Measurements from ENCODE around the gene RRM2.
A peak's percentile ranks its signal among the peaks of the same experiment; 100 is the strongest.

Gene RRM2

DNA sequence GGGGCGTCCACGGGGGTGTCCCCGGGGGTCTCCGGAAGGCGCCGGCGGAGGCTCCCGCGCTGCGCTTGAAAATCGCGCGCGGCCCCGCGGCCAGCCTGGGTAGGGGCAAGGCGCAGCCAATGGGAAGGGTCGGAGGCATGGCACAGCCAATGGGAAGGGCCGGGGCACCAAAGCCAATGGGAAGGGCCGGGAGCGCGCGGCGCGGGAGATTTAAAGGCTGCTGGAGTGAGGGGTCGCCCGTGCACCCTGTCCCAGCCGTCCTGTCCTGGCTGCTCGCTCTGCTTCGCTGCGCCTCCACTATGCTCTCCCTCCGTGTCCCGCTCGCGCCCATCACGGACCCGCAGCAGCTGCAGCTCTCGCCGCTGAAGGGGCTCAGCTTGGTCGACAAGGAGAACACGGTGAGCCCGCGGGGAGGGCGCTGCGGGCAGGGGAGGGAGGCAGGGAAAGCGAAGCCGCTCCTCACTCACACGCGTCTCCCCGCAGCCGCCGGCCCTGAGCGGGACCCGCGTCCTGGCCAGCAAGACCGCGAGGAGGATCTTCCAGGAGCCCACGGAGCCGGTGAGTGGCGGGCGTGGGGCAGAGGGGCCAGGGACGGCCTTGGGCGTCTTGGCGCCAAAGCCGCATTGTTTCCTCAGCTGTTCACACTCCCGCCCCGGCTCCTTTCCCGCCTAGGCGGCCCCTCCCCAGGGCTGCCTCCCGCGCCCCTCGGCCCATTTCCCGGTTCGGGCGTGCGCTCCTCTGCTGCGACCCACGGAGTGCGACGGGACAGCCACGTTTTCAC is at the start of gene RRM2:
Gene RRM2, plus strand, starts transcription at position 240 of the 781 bp plus-strand sequence. Its CDS starts 60 bp downstream, at position 300.
- DNase-seq: peak; percentile 83

- no peak for DNase-seq
Measured at GRCh38 chr2:10073706-10074105, 48.8 kb upstream of the RRM2 start.

DNA sequence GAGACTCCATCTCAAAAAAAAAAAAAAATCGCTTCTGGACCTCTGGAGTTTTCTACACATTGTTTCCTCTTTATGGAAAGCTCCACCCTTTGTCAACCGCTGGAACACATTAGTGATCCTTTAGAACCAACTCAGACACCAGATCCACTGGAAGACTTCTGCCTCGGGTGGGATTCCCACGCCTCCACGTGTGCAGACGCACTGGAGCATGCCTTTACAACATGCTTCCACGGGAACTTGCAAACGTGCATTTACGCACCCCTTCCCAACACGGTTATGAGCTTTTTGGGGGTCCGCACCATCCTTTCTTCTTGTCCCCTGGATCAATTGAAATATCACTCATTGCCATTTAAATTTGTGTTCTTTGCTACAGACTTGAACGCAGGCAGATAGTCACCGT is 47.4 kb upstream of the RRM2 start:
- no peak for DNase-seq

DNA sequence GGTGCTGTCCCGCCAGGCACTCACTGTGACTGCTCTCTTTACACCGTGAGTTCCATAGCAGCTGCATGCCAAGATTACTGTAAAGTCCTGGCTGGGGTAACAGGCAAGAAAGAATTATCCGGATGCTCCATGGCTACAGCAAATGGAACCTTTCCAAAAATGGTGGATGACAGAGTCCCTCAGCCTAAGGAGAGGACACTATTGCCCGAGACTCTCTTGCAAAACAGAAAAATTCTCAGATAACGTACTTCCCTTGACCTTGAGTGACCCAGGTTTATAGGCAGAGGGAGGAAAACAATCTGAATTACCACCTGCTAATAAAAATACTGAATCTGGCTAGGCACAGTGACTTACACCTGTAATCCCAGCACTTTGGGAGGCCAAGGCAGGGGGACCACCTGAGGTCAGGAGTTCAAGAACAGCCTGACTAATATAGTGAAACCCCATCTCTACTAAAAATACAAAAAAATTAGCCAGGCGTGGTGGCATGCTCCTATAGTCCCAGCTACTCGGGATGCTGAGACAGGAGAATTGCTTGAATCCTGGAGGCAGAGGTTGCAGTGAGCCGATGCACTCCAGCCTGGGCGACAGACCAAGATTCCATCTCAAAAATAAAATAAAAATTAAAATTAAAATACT is 46.8 kb upstream of the RRM2 start:
- no peak for DNase-seq

DNA sequence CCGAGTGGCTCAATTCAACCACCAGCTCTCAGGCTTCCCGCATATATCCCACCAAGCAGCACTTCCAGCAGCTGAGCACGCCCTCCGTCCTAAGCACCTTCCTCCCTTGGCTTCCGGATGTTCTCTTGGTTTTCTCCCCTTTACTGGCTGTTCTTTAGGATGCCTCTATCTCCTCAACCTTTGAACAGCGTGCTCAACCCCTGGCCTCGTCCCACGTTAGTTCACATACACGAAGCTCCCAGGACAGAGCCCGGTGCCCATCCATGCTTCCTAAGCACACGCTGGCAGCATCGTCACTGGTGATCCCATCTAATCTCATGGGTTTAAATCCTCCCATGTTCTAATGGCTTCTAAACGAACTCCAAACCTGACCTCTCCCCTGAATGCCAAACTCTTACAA is 46.0 kb upstream of the RRM2 start:
- no peak for DNase-seq

- no peak for DNase-seq
Measured at GRCh38 chr2:10076988-10077527, 45.5 kb upstream of the RRM2 start.

- no peak for DNase-seq
Measured at GRCh38 chr2:10078001-10078400, 44.5 kb upstream of the RRM2 start.

- no peak for DNase-seq
Measured at GRCh38 chr2:10078704-10079265, 43.8 kb upstream of the RRM2 start.

GRCh38 chr2:10079266-10079869 is 43.2 kb upstream of the RRM2 start:
- DNase-seq: no peak

GRCh38 chr2:10079870-10080535 is 42.5 kb upstream of the RRM2 start, which contains the start of gene CYS1:
TSS of gene CYS1 (minus strand) at chr2:10080411. CDS start at chr2:10080223, 188 bp downstream.
- DNase-seq: no peak

DNA sequence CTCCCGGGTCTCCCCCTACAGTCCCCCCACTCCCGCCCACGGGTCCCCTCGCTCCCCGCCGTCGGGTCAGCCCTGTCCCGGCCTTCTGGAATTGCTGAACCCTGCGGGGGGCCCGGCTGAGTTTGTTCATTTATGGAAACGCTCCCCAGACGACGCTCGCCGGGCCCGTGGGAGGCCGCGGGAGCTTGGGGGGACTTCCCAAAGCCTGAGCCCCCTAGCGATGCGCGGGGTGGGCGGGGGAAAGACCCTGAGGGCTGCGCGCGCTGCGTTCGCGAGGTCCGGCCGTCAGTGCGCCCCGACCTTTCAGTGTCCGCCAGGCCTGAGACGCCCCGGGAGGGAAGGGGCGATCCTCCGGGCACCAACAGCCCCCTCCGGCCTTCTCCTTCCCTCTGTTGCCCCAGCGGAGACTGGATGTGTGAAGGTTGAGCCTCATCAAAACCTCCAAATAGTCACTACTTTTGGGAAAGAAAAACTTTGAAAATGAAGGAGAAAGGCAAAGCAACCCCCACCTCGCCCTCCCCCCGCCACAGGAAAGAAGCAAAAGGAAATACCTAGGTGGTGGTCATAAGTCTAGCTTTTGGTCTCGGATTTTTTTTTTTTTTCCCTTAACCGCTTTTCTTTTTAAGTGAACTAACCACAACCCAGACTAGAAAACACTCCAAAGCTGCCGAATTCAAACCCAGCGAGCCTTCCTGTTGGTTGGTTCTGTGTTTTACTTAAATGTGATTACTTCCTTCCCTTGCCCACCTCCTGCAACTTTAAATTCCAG is 41.8 kb upstream of the RRM2 start:
- DNase-seq: no peak

DNA sequence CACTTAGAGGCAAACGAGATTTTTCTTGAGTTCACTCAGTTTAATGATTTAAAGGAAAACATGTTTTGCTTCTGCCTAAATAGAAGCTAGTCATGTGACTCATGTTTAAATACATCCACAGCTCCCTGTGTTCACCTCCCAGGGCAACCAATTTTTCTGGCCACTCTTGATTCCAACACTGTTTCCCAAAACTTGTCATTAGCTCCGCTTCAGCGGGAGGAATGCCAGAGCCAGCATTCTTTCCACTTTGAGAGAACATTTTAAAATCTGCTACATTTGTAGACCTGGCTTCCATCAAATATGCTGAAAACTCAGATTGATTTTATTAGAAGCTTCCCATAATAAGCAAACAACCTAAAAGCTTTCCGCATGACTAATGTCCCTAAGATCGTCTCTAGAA is 39.5 kb upstream of the RRM2 start:
- no peak for DNase-seq

GRCh38 chr2:10083692-10084211 is 38.8 kb upstream of the RRM2 start:
- DNase-seq: no peak

DNA sequence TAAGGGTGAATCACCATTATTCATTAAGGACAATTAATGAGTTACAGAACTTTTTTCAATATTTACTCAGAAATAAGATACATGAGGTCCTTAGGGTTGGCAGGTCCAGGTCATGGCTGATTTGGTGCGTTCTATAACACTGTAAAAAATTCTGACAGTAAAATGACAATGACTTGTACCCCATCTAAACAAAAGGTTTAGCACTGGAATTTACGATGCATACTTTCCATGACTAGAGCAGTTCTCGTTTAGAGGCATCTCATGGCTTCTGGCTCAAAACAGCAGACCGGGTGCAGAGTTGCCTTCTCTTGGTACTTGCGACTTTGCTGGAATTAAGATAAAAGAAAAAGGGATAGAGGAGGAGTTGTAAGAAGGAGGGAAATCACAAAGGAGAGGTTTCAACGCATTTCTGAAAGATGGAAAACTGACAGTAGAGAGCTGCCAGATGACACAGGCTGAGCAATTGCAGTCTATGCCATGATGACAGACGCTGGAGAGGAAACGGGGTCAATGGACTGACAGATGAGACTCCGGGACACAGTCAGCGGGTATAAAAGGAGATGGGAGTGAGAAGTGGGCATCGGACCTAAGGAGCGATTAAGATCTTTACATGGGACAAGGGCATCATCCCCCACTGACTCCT is 38.2 kb upstream of the RRM2 start:
- no peak for DNase-seq

DNA sequence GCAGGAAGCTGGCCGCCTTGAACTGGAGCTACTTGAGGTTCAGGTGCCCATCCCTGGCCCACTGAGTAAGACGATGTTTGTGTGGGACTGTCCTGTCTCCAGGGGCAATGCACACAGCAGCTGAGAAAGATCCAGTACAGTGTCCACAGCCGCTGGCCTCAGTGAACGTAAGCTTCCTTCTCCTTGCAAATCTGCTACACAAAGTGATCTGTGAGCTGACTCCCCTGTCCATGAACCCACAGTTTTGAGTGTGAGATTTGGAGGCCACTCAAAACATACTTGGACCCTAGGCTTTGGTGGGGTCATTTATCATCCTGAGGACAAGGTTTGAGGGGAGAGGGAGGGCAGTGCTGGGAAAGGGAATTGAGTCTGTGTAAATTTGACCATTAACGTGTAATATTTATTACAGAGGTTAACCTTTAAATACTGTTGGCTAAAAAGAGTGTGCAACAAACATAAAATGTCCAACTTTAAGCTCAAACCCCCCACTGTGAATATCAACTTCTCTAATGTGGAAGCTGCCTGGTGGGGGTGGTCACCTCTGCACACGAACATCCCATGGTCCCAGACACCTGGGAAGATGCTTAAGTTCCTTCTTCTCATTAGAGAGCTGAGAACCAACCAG is 37.4 kb upstream of the RRM2 start:
- no peak for DNase-seq

GRCh38 chr2:10085668-10086059 is 36.9 kb upstream of the RRM2 start:
- no peak for DNase-seq

- no peak for DNase-seq
Measured at GRCh38 chr2:10086950-10087349, 35.6 kb upstream of the RRM2 start.

DNA sequence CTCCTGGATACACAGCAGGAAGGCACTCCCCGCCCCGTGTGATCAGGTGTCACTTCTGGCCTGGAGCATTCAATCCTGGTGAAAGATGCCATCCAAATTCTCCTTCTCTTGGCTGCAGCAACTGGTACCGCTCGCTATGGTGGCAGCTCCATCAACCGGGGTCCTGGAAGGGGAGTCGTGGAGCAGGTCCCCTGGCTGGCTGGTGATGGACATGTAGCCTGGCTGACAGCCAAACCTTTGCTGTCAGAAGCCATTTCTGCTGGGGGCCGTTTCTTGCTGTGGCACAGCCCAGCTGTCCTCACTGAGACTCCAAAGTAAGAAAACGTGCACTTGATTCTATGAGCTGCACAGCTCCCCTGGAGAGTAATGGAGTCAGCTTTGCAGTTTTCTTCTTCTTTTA is 35.2 kb upstream of the RRM2 start:
- no peak for DNase-seq

- no peak for DNase-seq
Measured at GRCh38 chr2:10089565-10090190, 32.9 kb upstream of the RRM2 start.

DNA sequence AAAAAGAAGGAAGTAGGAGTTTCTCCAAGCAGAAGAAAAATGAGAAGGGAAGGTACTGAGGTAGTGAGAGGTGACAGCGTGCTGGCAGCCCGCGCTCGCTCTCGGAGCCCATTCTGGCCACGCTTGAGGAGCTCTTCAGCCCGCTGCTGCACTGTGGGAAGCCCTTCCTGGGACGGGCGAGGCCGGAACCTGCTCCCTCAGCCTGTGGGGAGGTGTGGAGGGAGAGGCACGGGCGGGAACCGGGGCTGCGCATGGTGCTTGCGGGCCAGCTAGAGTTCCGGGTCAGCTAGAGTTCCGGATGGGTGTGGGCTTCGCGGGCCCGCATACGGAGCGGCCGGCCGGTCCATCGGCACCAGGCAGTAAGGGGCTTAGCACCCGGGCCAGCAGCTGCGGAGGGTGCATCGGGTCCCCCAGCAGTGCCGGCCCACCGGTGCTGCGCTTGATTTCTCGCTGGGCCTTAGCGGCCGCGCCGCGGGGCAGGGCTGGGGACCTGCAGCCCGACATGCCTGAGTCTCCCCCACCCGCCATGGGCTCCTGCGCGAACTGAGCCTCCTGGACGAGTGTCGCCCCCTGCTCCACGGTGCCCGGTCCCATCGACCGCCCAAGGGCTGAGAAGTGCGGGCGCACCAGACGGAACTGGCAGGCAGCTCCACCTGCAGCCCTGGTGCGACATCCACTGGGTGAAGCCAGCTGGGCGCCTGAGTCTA is 31.2 kb upstream of the RRM2 start:
- peak; percentile 21 for DNase-seq
